ENCODE measurements around the gene CFAP97D1.

The CFAP97D1 gene

DNA sequence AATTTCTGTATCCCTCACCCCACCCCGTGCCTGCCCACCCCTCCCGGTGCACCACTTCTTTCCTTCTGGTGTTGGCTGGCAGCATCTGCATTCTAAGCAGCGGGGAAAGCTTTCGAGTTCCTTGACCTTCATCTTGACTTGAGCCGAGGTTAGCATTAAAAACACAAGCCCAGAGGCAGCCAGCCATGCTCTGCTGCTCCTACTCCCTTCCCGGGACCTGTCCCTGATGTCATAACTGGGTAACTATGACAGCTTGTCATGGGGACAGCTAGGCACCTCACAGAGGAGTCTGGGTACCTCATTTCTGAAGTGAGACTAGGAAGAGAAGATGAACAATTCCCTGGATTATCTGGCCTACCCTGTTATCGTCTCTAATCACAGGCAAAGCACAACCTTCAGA lies at the start of gene CFAP97D1:
CFAP97D1 (plus strand) TSS at position 301 of the 400 bp plus-strand sequence; CDS start at position 329, 28 bp downstream.
- DNase-seq (ENCODE audit: low read depth in 2 of 2) = no peak

DNA sequence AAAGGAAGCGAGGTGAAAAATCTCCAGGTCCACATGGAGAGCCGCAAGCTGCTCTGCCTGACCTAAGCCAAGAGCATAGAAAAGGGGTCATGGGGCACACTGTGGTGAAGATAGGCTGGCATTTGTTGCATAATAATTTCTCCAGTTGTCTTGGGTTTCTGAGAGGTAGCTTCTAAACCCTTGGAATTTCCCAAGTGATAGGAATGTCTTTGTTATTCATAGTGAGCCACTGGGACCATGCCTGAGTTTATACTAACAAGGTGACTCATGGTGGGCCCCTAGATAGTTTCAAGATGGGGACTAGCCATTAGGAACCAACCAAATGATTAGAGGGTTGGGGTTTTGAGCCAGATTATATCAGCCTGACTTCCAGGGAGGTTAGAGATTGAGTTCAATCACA lies 47.3 kb upstream of the CFAP97D1 start:
- no peak for DNase-seq (ENCODE audit: low read depth in 2 of 2)

DNA sequence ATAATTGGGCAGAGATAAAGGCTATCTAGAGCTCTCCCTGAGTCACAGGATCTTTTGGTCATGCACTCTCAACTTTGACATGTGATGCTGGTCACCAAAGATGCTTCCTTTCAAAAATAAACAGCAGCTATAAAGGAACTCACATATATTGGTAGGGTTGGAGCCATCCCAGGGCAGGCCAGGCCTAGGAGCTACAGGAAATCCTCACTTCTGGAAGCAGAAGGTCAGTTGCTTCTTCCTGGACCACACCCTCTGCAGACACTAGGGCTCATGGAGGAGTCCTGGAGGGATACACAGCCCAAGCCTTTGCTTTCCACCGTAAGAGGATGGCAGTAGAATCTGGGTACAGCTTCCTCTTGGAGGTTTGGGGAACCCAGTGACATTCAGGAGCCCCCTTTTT lies 46.3 kb upstream of the CFAP97D1 start:
- no peak for DNase-seq (ENCODE audit: low read depth in 2 of 2)

DNA sequence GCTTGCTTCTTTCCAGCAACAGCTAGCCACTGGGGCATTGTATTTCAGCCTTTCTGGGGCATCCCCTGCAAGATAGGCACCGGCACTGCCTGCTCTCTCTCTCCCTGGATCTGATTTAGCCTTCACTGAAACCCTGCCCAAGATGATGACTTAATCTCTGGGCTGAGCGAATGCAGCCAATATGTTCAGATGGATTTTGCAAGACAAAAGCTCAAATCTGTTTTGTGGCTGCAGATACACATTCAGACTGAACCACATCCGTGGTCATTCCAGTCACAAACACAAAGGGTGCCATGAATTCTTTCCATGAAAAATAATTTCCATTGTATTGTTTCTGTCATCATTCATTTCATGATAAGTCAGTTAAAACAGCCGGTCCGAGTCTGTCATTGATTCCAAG lies 45.9 kb upstream of the CFAP97D1 start:
- no peak for DNase-seq (ENCODE audit: low read depth in 2 of 2)

DNA sequence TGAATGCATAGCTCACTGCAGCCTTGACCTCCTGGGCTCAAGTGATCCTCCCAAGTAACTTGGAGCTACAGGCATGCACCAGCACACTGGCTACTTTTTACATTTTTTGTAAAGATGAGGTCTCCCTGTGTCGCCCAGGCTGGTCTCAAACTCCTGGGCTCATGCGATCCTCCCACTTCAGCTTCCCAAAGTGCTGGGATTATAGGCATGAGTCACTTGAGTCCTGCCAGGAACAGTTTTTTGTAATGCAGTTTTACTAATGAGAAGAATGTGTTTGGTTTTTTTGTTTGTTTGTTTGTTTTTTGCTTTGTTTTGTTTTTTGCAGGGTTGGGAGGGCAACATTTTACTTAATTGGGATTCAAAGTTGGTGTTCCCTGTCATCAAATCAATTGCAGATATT lies 43.8 kb upstream of the CFAP97D1 start:
- no peak for DNase-seq (ENCODE audit: low read depth in 2 of 2)

DNA sequence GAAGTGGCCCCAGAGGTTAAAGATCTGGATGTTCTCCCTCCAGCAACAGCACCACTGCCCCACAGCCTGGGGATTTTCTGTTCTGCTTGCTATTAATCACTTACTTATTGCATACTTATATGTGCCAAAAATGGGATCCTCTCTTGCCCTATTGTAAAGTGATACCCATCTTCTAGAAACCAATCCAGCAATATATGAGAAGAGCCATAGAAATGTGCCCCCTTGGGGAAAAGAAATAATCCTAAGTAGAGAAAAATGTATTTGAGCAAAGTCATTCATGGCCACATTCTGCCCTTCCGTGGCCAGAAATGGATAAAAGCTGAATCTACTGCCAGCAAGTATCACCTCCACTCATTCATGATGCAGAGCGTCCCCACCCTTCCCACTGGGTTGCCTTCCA lies 42.5 kb upstream of the CFAP97D1 start:
- DNase-seq (ENCODE audit: low read depth in 2 of 2) = no peak

DNA sequence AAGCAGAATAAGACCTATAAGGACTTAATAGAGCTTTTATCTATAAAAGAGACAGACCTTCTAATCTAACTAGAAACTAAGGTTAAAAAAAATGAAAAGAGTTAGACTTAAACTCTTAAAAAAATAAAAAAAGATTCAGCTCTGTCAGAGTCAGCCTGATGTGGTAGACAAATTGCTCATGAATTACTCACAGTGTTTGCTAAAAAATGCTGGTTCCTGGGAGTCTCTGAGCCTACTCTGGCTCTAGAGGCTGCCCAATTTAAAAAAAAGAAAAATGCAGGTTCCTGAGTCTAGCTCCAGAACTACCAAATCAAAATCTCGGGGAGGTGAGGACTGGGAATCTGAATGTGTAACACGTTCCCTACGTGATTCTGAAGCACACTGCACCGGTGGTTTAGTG lies 39.7 kb upstream of the CFAP97D1 start:
- DNase-seq (ENCODE audit: low read depth in 2 of 2) = no peak

DNA sequence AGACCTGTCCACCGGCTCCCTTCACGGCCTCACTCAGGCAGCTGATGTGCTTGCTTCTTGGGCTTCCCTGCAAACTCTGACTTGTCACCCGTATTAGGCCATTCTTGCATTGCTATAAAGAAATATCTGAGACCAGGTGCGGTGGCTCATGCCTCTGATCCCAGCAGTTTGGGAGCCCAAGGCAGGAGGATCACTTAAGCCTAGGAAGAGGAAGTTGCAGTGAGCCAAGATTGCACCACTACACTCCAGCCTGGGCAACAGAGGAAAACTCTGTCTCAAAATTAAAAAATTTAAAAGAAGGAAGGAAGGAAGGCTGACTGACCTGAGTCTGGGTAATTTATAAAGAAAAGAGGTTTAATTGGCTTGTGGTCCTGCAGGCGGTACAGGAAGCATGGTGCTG lies 38.6 kb upstream of the CFAP97D1 start:
- DNase-seq (ENCODE audit: low read depth in 2 of 2) = no peak

DNA sequence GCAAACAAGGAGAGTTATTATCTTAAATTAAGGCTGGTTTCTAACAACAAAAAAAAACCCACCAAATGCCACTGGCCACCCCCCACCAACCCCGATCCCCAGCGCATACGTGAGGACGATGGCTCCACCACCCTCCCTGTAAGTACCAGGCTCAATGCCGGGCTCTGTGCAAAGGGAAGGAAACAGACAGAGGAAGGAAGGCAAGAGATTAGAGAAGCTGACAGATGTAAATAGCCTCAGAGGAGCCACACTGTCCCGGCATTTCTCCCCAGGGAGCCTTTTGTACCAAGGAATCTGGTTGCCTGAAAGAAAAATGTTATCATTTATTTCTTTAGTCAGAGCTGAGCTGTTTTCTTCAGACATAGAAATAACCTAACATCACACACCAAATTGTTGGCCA lies 34.7 kb upstream of the CFAP97D1 start:
- DNase-seq (ENCODE audit: low read depth in 2 of 2) = no peak

DNA sequence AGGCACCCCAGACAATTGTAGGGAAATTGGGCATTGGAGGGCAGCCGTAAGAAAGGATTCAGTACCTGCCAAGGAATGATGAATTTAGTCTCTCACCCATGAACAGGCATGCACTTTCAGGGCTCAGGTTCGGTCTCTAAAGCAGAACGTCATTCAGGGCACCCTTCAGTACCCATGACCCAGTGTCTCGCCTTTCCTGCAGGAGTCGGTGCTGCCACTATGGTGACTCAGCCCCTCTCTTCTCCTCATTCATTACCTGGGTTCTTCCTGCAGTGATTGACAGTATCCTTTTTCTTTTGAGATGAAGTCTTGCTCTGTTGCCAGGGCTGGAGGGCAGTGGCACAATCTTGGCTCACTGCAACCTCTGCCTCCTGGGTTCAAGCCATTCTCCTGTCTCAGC lies 30.1 kb upstream of the CFAP97D1 start:
- DNase-seq (ENCODE audit: low read depth in 2 of 2) = no peak

DNA sequence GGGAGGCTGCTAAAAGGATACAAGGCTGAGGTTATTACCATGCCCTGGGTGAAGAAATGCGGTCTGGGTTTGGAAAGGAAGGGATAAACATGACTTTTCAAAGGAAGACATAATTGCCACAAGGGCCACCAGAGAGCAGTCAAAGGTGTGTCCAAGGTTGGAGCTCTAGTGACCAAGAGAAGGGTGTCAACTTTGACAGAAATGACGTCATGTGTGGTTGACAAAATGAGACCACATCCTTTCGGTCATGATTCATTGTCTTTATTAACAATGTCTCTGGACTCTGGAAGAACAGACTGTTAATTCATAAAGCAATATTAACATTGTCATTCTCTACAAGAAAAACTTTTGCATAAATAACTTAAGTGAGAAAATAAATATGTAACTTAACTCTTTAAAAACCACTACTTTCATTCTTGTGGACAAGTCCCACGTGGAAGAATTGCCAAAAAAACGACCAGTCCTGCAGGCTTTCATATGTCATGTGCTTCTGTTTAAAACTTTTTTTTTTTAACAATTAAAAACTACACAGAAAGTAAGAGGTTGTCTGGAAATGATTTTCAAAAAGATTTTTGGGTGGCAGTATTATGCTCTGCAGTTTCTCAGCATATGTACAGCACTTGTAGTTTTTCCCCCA lies 26.6 kb upstream of the CFAP97D1 start:
- DNase-seq (ENCODE audit: low read depth in 2 of 2) = no peak

DNA sequence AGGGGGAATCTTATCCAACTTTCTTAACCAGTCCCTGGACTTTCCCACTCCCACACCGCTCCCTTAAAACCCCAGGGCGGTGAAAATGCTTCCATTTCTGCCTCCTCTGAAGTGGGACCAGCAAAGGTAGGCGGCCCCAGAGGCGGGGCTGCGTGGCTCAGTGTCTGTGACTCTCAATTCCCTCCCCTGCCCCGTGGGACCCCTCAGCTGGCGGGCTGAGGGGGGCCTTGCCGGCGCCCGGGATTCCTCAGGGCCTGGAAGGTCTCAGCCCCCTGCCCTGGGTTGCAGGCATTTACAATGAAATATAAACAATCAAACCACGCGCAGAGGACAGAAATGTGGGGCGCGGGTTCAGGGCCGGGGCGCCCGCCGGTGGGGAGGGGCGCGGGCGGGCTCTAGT lies 25.3 kb upstream of the CFAP97D1 start:
- no peak for DNase-seq (ENCODE audit: low read depth in 2 of 2)

DNA sequence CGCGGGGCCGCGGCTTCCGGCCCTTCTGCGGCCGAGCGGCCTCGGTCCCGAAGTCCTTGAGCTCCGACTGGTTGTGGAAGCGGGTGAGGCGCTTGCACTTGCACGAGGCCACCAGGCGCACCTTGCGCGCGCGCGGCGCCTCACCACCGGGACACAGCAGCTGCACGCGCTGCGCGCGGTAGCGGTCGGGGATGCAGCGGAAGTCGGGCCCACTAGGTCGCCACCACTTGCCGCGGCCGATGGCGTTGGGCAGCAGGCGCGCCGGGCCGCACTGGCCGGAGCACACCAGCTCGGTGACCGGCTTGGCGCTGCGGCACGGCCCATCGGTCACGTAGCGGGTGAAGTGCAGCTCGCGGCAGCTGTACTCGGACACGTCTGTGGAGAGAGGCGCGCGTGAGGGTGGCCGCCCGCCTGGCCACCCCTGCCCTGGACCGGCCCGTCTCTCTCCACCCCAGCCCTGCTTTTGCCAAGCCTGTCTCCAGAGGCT lies 24.8 kb upstream of the CFAP97D1 start:
- no peak for DNase-seq (ENCODE audit: low read depth in 2 of 2)

DNA sequence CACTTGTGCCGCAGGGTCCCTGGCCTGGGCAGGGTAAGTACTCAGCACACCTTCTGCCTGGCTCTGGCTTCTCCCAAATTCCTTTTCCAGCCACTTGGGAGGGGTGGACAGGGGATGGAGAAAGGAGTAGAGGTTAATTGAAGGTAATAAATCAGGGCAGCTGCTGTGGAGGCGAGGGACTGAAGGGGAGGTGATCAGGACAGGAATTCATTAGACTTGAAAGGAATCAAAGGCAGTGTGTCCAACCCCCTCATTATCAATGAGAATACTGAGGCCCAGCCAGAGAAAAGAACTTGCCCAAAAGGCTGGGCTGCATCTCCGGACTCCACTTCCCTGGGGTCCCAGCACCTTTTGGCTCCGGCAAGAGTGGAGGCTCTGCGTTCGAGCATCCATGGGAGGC lies 24.0 kb upstream of the CFAP97D1 start:
- DNase-seq (ENCODE audit: low read depth in 2 of 2) = no peak

DNA sequence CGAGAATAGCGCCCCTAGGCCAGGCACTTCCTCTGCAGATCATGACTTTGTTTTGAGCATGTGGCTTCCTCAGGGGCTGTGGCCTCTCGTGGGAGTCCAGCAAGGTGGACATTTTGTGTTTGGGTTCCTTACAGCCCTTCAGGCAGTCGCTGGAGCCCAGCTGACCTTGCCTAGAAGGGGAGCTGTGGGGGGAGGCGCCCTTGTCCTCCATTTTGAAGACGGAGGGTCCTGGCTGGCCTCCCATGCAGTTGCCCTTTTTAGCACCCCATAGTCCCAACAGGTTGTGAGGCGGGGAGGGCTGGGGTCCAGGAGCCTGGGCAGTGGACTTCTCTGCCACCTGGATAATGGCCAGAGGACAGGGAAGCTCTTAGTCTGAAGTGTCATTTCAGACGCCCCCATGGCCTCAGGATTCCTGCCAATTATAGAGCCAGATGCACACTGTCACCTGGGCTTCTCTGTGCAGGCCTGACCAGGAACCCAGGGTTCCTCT lies 23.0 kb upstream of the CFAP97D1 start:
- no peak for DNase-seq (ENCODE audit: low read depth in 2 of 2)

DNA sequence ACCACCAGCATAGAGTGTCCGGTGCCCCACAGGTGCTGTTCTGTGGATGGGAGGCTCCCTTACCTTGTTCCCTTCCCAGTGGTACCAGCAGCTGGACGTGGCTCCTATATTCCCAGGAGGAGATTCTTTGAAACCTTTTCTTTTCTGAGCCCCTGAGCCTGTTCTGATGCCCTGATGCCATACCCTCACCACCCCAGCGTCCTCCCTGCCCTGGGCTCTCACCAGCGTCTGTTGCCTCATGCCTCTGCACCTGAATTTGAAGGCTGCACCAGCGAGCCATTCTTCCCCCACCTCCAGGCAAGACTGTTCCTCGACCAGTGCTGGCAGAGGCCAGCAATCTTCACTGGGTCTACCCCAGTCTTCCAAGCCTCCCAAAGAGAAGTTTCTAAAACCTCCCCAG lies 22.1 kb upstream of the CFAP97D1 start:
- no peak for DNase-seq (ENCODE audit: low read depth in 2 of 2)

DNA sequence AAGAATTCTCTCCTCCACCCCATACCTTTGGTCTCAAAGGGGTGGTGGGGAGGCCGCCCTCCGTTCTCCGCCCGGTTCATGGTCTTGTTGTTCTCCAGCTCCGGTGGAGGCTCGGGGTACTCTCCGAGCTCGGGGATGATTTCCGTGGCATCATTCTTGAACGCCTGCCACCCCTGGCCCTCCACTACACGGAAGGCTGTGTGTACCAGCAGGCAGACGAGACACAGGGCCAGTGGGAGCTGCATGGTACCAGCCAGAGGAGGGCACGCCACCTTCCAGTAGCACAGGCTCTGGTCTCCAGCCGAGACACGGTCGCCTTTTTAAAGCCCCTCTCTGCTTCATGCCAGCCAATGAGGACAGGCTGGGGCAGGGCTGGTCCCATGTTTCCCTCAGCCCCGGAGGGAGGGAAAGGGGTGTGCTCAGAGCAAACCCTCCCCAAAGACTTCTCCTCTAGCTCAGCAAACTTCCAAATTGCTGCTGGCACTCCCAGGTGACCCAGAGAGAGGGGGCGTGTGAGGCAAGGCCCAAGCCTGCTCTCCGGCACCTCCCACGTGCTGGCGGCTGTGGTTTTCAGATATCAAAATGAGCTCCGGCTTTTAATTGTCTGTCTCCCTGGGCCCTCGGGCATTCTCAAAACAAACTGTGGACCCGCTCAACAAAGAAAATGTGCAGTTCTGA lies 21.6 kb upstream of the CFAP97D1 start, which contains the start of gene SOST:
SOST (minus strand) TSS at position 295 of the 678 bp plus-strand sequence; CDS start at position 245, 50 bp downstream.
- no peak for DNase-seq (ENCODE audit: low read depth in 2 of 2)

DNA sequence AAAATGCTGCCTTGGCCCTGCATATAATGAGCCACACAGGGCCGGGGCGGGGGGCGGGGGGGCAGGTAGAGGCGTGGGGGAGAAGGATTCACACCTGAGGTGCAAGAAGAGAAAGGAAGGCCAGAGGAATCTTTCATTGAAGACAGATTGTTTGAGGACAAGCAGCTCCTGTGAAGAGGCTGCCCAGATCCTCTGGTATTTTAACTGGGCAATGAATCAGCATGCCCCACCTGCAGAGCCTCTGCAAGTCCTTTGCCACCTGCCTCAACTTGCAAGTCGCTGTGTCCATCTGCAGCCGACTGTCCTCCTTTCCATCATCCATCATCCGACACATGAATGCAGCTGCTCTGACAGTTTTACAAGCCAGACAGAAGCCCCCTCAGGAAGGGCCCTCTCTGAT lies 20.4 kb upstream of the CFAP97D1 start:
- DNase-seq (ENCODE audit: low read depth in 2 of 2) = no peak

DNA sequence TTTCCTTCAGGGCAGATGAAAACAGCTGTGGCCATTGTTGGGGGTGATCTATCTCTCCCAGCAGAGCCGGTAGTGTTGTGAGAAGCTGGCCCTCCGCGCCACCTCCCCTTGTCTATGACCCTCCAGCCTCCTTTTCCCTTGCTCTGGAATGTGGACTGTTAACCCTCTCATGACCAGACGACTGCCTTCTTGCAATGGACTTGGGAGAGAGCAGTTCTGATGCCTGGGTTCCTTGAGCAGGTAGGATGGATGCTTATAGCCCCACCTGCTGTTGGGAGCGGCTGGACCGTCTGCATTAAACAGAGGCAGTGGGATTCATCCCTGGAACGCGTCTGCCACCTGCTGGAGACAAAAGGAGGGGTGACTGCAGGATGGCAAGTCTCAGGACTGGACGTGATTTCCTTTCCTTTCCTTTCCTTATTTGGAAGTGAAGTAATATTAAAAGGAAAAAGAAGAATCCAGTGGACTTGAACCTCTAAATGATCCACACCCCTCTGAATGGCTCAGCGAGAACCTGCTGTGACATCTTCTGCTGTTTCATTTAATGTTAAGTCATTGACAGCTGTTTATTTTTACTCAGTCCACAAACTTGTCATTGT lies 19.9 kb upstream of the CFAP97D1 start:
- DNase-seq (ENCODE audit: low read depth in 2 of 2) = peak; percentile 71 to 75

DNA sequence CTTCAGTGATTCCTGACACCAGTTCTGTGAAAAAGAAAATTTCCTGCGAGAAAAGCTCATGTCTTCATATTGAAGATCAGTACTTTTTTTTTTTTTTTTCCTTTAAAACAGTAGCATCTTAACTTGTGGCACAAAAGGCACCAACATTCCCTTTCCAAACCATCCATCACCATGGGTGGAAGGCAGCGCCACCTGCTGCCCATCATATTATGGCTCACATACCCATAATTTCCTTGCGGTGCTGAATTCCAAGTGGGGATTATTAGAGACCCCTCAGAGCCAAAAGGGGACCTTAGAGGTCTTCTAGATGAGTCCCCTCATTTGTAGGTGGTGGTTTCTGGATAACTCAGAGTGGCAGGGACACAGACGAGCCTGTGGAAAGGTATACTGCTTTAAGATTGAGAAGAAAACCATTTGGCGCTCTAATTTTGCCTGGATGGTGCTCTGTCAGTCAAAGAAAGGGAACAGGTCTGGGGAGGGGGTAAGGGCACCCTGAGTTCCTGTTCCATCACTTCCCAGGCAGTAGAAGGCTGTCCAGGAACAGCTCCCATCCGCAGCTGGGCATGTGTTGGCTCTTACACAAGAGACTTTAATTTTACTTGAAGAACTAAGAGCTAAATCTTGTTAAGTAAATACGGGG lies 13.7 kb upstream of the CFAP97D1 start:
- DNase-seq (ENCODE audit: low read depth in 2 of 2) = no peak

DNA sequence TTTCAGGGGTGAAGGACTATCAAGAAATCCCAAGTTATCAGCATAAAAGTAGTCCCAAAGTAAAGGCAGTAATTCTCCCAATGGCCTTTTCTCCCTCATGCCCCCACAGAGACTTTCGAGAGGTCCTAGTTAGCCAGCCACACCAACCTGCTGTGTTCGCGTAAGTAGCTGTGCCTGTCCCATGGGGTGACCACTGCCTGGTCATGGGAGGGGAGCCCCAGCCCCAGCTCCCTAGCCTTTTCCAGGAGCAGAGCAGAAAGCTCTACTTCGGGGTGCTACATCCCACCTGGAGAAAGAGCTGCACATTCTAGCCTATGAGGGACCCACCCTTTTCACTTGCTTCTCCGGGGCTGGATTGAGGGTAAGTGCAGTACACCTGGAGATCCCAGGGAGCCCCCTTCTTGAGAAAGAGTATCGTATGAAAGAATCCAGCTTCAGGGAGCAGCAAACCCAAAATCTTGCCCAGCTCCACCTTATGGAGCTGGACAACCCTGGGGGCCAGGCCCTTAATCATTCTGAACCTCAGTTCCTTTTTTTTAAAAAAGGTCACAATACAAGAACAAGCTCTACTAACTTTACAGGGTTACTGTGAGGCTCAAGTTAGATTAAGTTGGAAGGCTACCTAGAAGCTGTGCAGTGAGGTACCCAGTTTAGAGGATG lies 13.1 kb upstream of the CFAP97D1 start:
- DNase-seq (ENCODE audit: low read depth in 2 of 2) = no peak

DNA sequence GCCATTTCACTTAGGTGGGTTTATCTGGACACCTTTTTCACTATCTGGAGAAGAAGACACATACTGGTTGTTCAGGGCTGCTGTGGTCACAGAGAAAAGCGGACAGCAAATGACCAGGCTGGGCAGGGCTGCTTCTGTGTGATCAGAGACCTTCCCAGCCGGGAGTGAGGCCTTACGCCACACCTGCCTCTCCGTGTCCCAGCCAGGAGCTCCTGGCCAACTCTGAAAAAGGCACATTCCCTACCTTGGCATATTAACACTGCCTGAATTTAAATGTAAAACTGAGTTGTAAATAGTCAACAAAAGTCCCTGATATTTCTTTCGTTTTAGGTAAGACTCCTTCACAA lies 12.5 kb upstream of the CFAP97D1 start:
- DNase-seq (ENCODE audit: low read depth in 2 of 2) = no peak

Measured in stimulated activated CD8-positive, alpha-beta memory T cell treated with anti-CD3 and anti-CD28 coated beads, Interleukin-2, amount 100 ng/mL, for 1 hour (primary cell).